K562 (cell line): Measurements from ENCODE around the gene CEMIP2.

Experiments used
- C11orf30 ChIP-seq: fragments of 450-650 bp; IDR thresholded peaks from 2 replicates; pipeline ENCODE4 v1.6.1; 2016; ENCODE audit warnings: low read depth, mild to moderate bottlenecking
- CTCF ChIP-seq, 3 experiments: IDR thresholded peaks in 2 of 3; conservative IDR thresholded peaks in 1 of 3; 2 replicates each; pipeline ENCODE4 v1.5.1; 2011 to 2012; ENCODE audit warnings: low read length in 3 of 3, mild to moderate bottlenecking in 3 of 3, control low read depth in 2 of 3, improper control_type of control experiment in 1 of 3, inconsistent platforms in 1 of 3, low read depth in 1 of 3, mixed read lengths in 1 of 3, moderate library complexity in 1 of 3; ENCODE audit not compliant: insufficient read depth in 2 of 3
- HMBOX1 ChIP-seq: sonication (generic); IDR thresholded peaks from 2 replicates; pipeline ENCODE4 v1.6.1; 2016
- POLR2A ChIP-seq: fragments of 450-650 bp; conservative IDR thresholded peaks from 2 replicates; pipeline ENCODE4 v1.6.1; 2016
- PREB ChIP-seq: sonication (generic); formaldehyde crosslinking; IDR thresholded peaks from 2 replicates; pipeline ENCODE4 v1.8.1; 2023; ENCODE audit warnings: mild to moderate bottlenecking, missing genetic modification reagents
- SIX5 ChIP-seq, 2 experiments: IDR thresholded peaks; 2 replicates each; pipeline ENCODE4 v1.6.1; 2011; ENCODE audit warnings: low read length in 2 of 2, borderline replicate concordance in 1 of 2, low read depth in 1 of 2, mild to moderate bottlenecking in 1 of 2, moderate library complexity in 1 of 2; ENCODE audit not compliant: insufficient read depth in 1 of 2
- YY1 ChIP-seq, 3 experiments: IDR thresholded peaks; 2 replicates each; pipeline ENCODE4 v1.6.1; 2011; ENCODE audit warnings: low read length in 2 of 3, mild to moderate bottlenecking in 2 of 3, moderate library complexity in 2 of 3, borderline replicate concordance in 1 of 3, control low read depth in 1 of 3, low read depth in 1 of 3; ENCODE audit not compliant: insufficient read depth in 3 of 3, insufficient replicate concordance in 2 of 3, control insufficient read depth in 1 of 3, insufficient read length in 1 of 3; ENCODE audit errors: extremely low read depth in 1 of 3
- TF ChIP-seq, protein P1 (sequence below): fragments of 450-650 bp; IDR thresholded peaks from 2 replicates; pipeline ENCODE4 v1.6.1; 2018; ENCODE audit warnings: mild to moderate bottlenecking, low read depth; ENCODE audit not compliant: partially characterized antibody

DNA sequence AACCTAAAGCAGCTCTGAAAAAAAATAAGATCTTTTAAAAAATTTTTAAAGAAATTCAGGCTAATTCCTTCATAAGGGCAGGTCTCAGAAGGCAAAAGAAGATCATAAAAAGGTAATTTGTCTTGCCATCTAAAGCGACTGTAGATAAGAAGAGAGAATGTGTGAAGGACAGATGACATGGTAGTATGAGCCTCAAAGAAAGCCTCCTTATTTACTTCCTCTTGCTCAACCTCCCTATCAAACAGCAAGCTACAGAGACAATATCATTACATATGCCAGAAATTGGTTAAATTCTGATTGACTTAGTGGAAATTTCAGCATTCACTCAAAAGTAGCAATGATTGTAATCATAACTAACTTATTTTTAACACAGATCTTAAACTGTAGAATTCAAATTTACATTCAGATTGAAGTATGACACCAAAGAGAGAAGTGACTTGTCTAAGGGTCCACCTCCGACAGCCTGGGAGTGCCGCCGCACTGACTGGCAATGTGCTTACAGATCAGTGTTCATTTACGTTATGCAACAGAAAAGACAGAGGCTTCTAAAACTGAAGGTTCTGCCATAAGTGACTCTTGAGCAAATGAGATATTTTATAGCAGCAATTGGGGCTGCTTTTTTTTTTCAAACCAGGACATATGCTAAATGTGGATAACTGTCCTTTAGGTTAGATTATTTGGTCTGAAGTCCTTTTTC, 132.0 kb downstream of the CEMIP2 start:
- TF ChIP-seq C11orf30 (no peak), POLR2A (no peak), HMBOX1 (no peak), SIX5 (IDR thresholded peaks at IDR 0.05; ENCODE audit: borderline replicate concordance in 1 of 2, insufficient read depth in 1 of 2, low read depth in 1 of 2, low read length in 2 of 2) (no peak), PREB (CRISPR knock-in tag) (no peak), CTCF (IDR thresholded peaks at IDR 0.05 in 2 of 3, conservative IDR thresholded peaks at IDR 0.05 in 1 of 3; ENCODE audit: insufficient read depth in 2 of 3, low read depth in 1 of 3, low read length in 3 of 3) (no peak), YY1 (IDR thresholded peaks at IDR 0.05; ENCODE audit: borderline replicate concordance in 1 of 3, control insufficient read depth in 1 of 3, extremely low read depth in 1 of 3, insufficient read depth in 3 of 3, insufficient read length in 1 of 3, insufficient replicate concordance in 2 of 3, low read depth in 1 of 3, low read length in 2 of 3) (no peak)
- TF ChIP-seq, protein P1, sequence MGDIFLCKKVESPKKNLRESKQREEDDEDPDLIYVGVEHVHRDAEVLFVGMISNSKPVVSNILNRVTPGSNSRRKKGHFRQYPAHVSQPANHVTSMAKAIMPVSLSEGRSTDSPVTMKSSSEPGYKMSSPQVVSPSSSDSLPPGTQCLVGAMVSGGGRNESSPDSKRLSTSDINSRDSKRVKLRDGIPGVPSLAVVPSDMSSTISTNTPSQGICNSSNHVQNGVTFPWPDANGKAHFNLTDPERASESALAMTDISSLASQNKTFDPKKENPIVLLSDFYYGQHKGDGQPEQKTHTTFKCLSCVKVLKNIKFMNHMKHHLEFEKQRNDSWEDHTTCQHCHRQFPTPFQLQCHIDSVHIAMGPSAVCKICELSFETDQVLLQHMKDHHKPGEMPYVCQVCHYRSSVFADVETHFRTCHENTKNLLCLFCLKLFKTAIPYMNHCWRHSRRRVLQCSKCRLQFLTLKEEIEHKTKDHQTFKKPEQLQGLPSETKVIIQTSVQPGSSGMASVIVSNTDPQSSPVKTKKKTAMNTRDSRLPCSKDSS = no peak
